ENCODE data around the gene PLCD4. TPM values are rescaled to one million over a fixed set of nuclear protein-coding genes. Genes with fewer than 3 reads are reported as not detected.

The PLCD4 gene
- polyA plus RNA-seq, 1 donor from 2014 or later: 4.9 TPM

DNA sequence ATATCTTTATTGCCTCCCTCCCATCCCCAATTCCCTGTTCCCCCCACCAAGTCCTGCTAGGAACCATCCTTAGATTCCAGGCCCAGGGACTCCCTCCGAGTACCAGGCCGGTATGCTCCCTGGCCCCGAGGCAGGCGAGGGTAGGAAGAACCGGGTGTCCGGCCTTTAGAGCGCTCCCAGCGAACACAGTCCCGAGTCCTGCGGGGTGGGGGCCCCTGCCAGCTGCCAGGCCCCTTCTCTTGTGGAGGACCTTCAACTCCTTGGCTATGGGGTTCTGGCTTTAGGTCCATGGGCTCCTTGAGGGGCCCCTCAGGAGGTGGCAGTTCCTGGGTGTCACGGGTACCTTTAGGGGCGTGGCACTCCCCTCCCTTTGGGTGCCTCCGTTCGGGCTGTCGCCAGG, 56.2 kb downstream of the PLCD4 start:
- Histone ChIP-seq H3K79me2 (replicated peaks; ENCODE audit: insufficient read depth, low read length) (peaks cover 13% of the 10 kb centered on the region), H3K36me3 (ENCODE audit: insufficient read depth, low read length) (no peaks in the 10 kb centered on the region), H3K27me3 (ENCODE audit: insufficient read depth, low read depth, low read length) (no peaks in the 10 kb centered on the region), H3K9ac (ENCODE audit: low read length) (no peak overlapping the region), H3K27ac (ENCODE audit: low read length) (no peak overlapping the region), H3K4me3 (ENCODE audit: low read length) (no peak overlapping the region), H2AFZ (ENCODE audit: low read depth, low read length) (no peak overlapping the region), H3K4me2 (ENCODE audit: low read length) (no peak overlapping the region), H3K9me3 (ENCODE audit: low read length) (no peaks in the 10 kb centered on the region), H3F3A (ENCODE audit: insufficient read depth, low read length, poor library complexity, severe bottlenecking) (no peaks in the 10 kb centered on the region), H4K20me1 (ENCODE audit: insufficient read depth) (no peaks in the 10 kb centered on the region), H3K9me2 (ENCODE audit: insufficient read depth, low read length) (no peaks in the 10 kb centered on the region)
- TF ChIP-seq POLR2AphosphoS5 (IDR thresholded peaks at IDR 0.05): no peak
- TF ChIP-seq SMC3 (conservative IDR thresholded peaks at IDR 0.05; ENCODE audit: poor library complexity): no peak
- TF ChIP-seq, protein P1, sequence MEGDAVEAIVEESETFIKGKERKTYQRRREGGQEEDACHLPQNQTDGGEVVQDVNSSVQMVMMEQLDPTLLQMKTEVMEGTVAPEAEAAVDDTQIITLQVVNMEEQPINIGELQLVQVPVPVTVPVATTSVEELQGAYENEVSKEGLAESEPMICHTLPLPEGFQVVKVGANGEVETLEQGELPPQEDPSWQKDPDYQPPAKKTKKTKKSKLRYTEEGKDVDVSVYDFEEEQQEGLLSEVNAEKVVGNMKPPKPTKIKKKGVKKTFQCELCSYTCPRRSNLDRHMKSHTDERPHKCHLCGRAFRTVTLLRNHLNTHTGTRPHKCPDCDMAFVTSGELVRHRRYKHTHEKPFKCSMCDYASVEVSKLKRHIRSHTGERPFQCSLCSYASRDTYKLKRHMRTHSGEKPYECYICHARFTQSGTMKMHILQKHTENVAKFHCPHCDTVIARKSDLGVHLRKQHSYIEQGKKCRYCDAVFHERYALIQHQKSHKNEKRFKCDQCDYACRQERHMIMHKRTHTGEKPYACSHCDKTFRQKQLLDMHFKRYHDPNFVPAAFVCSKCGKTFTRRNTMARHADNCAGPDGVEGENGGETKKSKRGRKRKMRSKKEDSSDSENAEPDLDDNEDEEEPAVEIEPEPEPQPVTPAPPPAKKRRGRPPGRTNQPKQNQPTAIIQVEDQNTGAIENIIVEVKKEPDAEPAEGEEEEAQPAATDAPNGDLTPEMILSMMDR (IDR thresholded peaks at IDR 0.05; ENCODE audit: poor library complexity, severe bottlenecking): no peak
- no peak for TF ChIP-seq RAD21 (conservative IDR thresholded peaks at IDR 0.05)
- TF ChIP-seq, protein P2, sequence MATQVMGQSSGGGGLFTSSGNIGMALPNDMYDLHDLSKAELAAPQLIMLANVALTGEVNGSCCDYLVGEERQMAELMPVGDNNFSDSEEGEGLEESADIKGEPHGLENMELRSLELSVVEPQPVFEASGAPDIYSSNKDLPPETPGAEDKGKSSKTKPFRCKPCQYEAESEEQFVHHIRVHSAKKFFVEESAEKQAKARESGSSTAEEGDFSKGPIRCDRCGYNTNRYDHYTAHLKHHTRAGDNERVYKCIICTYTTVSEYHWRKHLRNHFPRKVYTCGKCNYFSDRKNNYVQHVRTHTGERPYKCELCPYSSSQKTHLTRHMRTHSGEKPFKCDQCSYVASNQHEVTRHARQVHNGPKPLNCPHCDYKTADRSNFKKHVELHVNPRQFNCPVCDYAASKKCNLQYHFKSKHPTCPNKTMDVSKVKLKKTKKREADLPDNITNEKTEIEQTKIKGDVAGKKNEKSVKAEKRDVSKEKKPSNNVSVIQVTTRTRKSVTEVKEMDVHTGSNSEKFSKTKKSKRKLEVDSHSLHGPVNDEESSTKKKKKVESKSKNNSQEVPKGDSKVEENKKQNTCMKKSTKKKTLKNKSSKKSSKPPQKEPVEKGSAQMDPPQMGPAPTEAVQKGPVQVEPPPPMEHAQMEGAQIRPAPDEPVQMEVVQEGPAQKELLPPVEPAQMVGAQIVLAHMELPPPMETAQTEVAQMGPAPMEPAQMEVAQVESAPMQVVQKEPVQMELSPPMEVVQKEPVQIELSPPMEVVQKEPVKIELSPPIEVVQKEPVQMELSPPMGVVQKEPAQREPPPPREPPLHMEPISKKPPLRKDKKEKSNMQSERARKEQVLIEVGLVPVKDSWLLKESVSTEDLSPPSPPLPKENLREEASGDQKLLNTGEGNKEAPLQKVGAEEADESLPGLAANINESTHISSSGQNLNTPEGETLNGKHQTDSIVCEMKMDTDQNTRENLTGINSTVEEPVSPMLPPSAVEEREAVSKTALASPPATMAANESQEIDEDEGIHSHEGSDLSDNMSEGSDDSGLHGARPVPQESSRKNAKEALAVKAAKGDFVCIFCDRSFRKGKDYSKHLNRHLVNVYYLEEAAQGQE (IDR thresholded peaks at IDR 0.05; ENCODE audit: borderline replicate concordance): no peak
- no peak for TF ChIP-seq EZH2 (IDR thresholded peaks at IDR 0.05; ENCODE audit: borderline replicate concordance, insufficient read depth, low read length, poor library complexity, severe bottlenecking)
- TF ChIP-seq MXI1 (conservative IDR thresholded peaks at IDR 0.05; ENCODE audit: poor library complexity, severe bottlenecking): no peak
- TF ChIP-seq EP300 (conservative IDR thresholded peaks at IDR 0.05; ENCODE audit: poor library complexity, severe bottlenecking): no peak
- no peak for TF ChIP-seq TAF1 (IDR thresholded peaks at IDR 0.05; ENCODE audit: low read depth)

GRCh38 chr2:218664653-218665052, 57.0 kb downstream of the PLCD4 start:
- H3K9me2 ChIP-seq (ENCODE audit: insufficient read depth, low read length): no peaks in the 10 kb centered on the region
- no peaks in the 10 kb centered on the region for H4K20me1 ChIP-seq (ENCODE audit: insufficient read depth)
- no peak overlapping the region for H3K9ac ChIP-seq (ENCODE audit: low read length)
- H3K36me3 ChIP-seq (ENCODE audit: insufficient read depth, low read length): no peaks in the 10 kb centered on the region
- TF ChIP-seq EP300 (conservative IDR thresholded peaks at IDR 0.05; ENCODE audit: poor library complexity, severe bottlenecking): no peak
- TF ChIP-seq, protein P2 (IDR thresholded peaks at IDR 0.05; ENCODE audit: borderline replicate concordance): no peak
- TF ChIP-seq RAD21 (conservative IDR thresholded peaks at IDR 0.05): no peak
- TF ChIP-seq, protein P1 (IDR thresholded peaks at IDR 0.05; ENCODE audit: poor library complexity, severe bottlenecking): no peak
- no peak for TF ChIP-seq SMC3 (conservative IDR thresholded peaks at IDR 0.05; ENCODE audit: poor library complexity)
- TF ChIP-seq EZH2 (IDR thresholded peaks at IDR 0.05; ENCODE audit: borderline replicate concordance, insufficient read depth, low read length, poor library complexity, severe bottlenecking): no peak
- TF ChIP-seq POLR2AphosphoS5 (IDR thresholded peaks at IDR 0.05): no peak
- TF ChIP-seq TAF1 (IDR thresholded peaks at IDR 0.05; ENCODE audit: low read depth): no peak
- no peak for TF ChIP-seq MXI1 (conservative IDR thresholded peaks at IDR 0.05; ENCODE audit: poor library complexity, severe bottlenecking)
- H3F3A ChIP-seq (ENCODE audit: insufficient read depth, low read length, poor library complexity, severe bottlenecking): no peaks in the 10 kb centered on the region
- no peak overlapping the region for H3K27ac ChIP-seq (ENCODE audit: low read length)
- peaks cover 10% of the 10 kb centered on the region for H3K79me2 ChIP-seq (replicated peaks; ENCODE audit: insufficient read depth, low read length)
- H3K4me3 ChIP-seq (ENCODE audit: low read length): no peak overlapping the region
- no peaks in the 10 kb centered on the region for H3K9me3 ChIP-seq (ENCODE audit: low read length)
- no peak overlapping the region for H2AFZ ChIP-seq (ENCODE audit: low read depth, low read length)
- H3K27me3 ChIP-seq (ENCODE audit: insufficient read depth, low read depth, low read length): no peaks in the 10 kb centered on the region
- no peak overlapping the region for H3K4me2 ChIP-seq (ENCODE audit: low read length)

Measured in neural cell (in vitro differentiated cells).